Measurements from ENCODE around the gene NFIA. TPM values are rescaled to one million over a fixed set of nuclear protein-coding genes. Genes with fewer than 3 reads are reported as not detected.

NFIA gene
- total and polyA plus RNA-seq, 10 of the 15 experiments (the other 5 are each of a cell fraction or from before 2014, with no cell fraction given), result 0.10 to 0.16 TPM; not detected in 8

- Histone ChIP-seq H3K9me3 (replicated peaks; ENCODE audit: control insufficient read depth, insufficient read depth, low read length) (no peaks in the 10 kb centered on the region), H3K27me3 (replicated peaks in 1 of 2; ENCODE audit: control insufficient read depth in 2 of 2, insufficient read depth in 2 of 2, low read length in 1 of 2) (no peaks in the 10 kb centered on the region), H3K79me2 (ENCODE audit: control insufficient read depth, insufficient read depth, low read length) (no peaks in the 10 kb centered on the region), H3K27ac (ENCODE audit: control insufficient read depth, insufficient read depth) (no peak overlapping the region), H3K9ac (ENCODE audit: control insufficient read depth, insufficient read depth, low read length) (no peak overlapping the region), H2AFZ (ENCODE audit: control insufficient read depth, low read depth, low read length) (no peak overlapping the region), H4K20me1 (ENCODE audit: control insufficient read depth, insufficient read depth) (no peaks in the 10 kb centered on the region; the same call in 1 of the 2 replicates), H3K4me3 (no peak overlapping the region), H3K4me1 (ENCODE audit: control insufficient read depth, insufficient read depth, low read length) (no peaks in the 10 kb centered on the region), H3K36me3 (ENCODE audit: control insufficient read depth in 2 of 2, insufficient read depth in 2 of 2, low read length in 1 of 2) (no peaks in the 10 kb centered on the region), H3K4me2 (ENCODE audit: control insufficient read depth, insufficient read depth) (no peak overlapping the region)
- ChIA-PET CTCF (no interaction called here), SMC1A (ENCODE audit: uncharacterized antibody, unreplicated experiment) (no interaction called here), POLR2A (no interaction called here), RAD21 (ENCODE audit: unreplicated experiment) (no interaction called here)
- 0% methylated on average over 1 of the region's 1 CpG for WGBS (ENCODE audit: insufficient coverage, insufficient replicate concordance, low lambda C conversion rate, missing lambda C conversion rate)
- no peak for FAIRE-seq
- DNase-seq (ENCODE audit: low read depth, low spot score), result no peak
- intact Hi-C loops (cut with micrococcal nuclease; ENCODE audit: unreplicated experiment), result no loop called here
- in situ Hi-C loops (cut with MboI), result no loop called here
- no peak for ATAC-seq
- BruUV-seq (replicated peaks), result no TSS peak
- TF ChIP-seq ATF2 (IDR thresholded peaks at IDR 0.05; ENCODE audit: low read length) (no peak), ASH2L (IDR thresholded peaks at IDR 0.05; ENCODE audit: borderline replicate concordance, low read depth) (no peak), SREBF2 (IDR thresholded peaks at IDR 0.05; ENCODE audit: low read length) (no peak), BHLHE40 (IDR thresholded peaks at IDR 0.05; ENCODE audit: borderline replicate concordance in 1 of 2, low read depth in 2 of 2, low read length in 1 of 2) (no peak), RAD21 (IDR thresholded peaks at IDR 0.05; ENCODE audit: insufficient read depth, low read depth, low read length) (no peak), JUND (IDR thresholded peaks at IDR 0.05; ENCODE audit: low read depth, low read length) (no peak), CBFB (IDR thresholded peaks at IDR 0.05; ENCODE audit: low read depth) (no peak), ATF3 (IDR thresholded peaks at IDR 0.05; ENCODE audit: borderline replicate concordance, extremely low read depth, low read depth, low read length) (no peak), SRF (IDR thresholded peaks at IDR 0.05; ENCODE audit: low read depth in 2 of 2, low read length in 2 of 2) (no peak), PML (IDR thresholded peaks at IDR 0.05; ENCODE audit: low read length) (no peak), RCOR1 (conservative IDR thresholded peaks at IDR 0.05; ENCODE audit: low read depth, low read length) (no peak), ZZZ3 (IDR thresholded peaks at IDR 0.05; ENCODE audit: control insufficient read depth, insufficient read length, low read depth) (no peak), BRCA1 (IDR thresholded peaks at IDR 0.05; ENCODE audit: low read depth, low read length) (no peak), ZBTB4 (CRISPR knock-in tag; IDR thresholded peaks at IDR 0.05) (no peak), ZNF274 (IDR thresholded peaks at IDR 0.05; ENCODE audit: insufficient read depth, insufficient read length) (no peak), HDGF (IDR thresholded peaks at IDR 0.05) (no peak), CEBPZ (IDR thresholded peaks at IDR 0.05; ENCODE audit: low read depth, low read length) (no peak)
These were observed 26.8 kb downstream of the NFIA start for GRCh38 chr1:61109158-61109557.

Data from GM12878 (cell line).